Melanocyte of skin (primary cell): ENCODE results near the gene AKR1C1. TPM values are rescaled to one million over a fixed set of nuclear protein-coding genes. Genes with fewer than 3 reads are reported as not detected.

Experiments used
- small RNA-seq, 2 donors: library from RNA; depleted of rRNA; stranded (forward); fragments of <200 nt; gene quantifications; one replicate each; pipeline ENCODE3, GENCODE V24; 2012
- total RNA-seq, 2 donors: library from RNA; depleted of rRNA; stranded (reverse); fragments of >200 nt; gene quantifications; 2 replicates each; pipeline ENCODE4 v1.2.3, GENCODE V29; 2012

AKR1C1 gene
- total RNA-seq = 1 to 10 TPM in 1 of 2 donors, under 1 TPM in 1; 0.67 to 1.7 TPM

DNA sequence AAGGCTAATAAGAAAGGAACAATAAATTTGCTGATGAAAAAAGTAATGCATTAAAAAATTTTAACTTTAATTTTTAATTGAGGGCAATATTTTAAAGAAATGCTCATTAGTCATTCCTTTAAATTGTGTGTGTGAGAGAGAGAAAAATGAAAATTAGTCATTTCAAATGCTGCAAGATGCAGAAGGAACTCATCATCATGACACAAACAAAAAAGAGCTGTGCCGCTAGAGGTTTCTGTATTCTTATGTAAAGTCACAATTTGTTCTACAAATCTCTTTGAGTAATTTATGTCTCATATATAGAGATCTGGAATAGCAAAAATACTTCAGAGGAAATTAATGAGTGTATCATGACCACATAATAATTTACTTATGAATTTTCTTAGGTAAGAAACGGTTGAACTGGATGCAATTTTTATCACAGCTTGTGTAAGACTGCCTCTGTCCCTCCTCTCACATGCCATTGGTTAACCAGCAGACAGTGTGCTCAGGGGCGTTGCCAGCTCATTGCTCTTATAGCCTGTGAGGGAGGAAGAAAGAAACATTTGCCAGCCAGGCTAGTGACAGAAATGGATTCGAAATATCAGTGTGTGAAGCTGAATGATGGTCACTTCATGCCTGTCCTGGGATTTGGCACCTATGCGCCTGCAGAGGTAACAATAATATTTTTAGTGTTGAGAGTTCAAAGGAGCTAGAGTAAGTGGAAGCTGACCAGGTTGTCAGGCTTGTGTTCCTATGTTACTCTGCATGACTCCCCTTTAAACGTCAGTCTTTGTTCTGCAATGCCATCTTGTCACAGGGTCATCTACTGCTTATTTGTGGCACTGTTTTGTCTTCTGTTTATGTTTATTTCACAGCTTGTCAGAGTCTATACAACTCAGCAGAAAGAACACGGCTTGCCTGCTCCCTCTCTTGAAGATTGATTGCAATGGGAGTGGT, at the start of gene AKR1C1:
AKR1C1 (plus strand) TSS at position 540 of the 939 bp plus-strand sequence; CDS start at position 570, 30 bp downstream.

DNA sequence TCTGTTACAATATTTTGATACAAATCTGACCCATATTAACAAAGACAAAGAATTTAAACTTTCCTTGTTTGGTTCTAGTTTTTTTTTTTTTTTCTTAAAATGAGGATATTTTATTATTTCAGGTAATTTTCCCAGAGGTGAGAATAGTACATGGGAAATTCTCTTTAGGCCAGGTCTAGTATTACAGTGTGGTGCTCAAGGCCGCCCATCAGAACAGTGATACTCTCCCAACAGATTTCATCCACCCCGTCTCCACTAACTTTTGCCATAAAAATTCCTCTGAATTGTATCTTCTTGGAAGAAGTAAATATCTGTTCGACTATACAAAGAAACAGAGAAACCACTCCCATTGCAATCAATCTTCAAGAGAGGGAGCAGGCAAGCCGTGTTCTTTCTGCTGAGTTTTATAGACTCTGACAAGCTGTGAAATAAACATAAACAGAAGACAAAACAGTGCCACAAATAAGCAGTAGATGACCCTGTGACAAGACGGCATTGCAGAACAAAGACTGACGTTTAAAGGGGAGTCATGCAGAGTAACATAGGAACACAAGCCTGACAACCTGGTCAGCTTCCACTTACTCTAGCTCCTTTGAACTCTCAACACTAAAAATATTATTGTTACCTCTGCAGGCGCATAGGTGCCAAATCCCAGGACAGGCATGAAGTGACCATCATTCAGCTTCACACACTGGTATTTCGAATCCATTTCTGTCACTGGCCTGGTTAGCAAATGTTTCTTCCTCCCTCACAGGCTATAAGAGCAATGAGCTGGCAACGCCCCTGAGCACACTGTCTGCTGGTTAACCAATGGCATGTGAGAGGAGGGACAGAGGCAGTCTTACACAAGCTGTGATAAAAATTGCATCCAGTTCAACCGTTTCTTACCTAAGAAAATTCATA, 40.2 kb downstream of the AKR1C1 start, which contains the start of gene AKR1C2:
AKR1C2 (minus strand) TSS at position 731 of the 903 bp plus-strand sequence; CDS start at position 709, 22 bp downstream.

Small RNAs within 50 kb of the gene (small RNA-seq; reads per million reads assigned to genes)
- gene RF00096 = 0 reads per million in 2 donors

Other genes with a start within 250 kb of the AKR1C1 start
- 1 to 10 TPM in 1 of 2 donors, under 1 TPM in 1; 0.67 to 2.4 TPM for gene AKR1E2, start 137.2 kb upstream of the AKR1C1 start, total RNA-seq
- under 1 TPM; under 0.01 to 0.33 TPM for gene AKR1C2, start 40.4 kb downstream of the AKR1C1 start, total RNA-seq
- under 1 TPM in 1 of 2 donors, not detected in 1; 0.33 TPM for gene AKR1C3, start 131.0 kb downstream of the AKR1C1 start, total RNA-seq
- gene AKR1C8, start 221.7 kb downstream of the AKR1C1 start, total RNA-seq = not detected
- not detected for gene AKR1C4, start 233.4 kb downstream of the AKR1C1 start, total RNA-seq